Body of pancreas (tissue), 4 donors: ENCODE data around the gene PHRF1. TPM values are rescaled to one million over a fixed set of nuclear protein-coding genes. Genes with fewer than 3 reads are reported as not detected.
A peak's percentile ranks its signal among the peaks of the same experiment; 100 is the strongest.

Source experiments
- ATAC-seq: fragments of 150-250 bp; one replicate; pipeline ENCODE4 v1.9.1; 2016
- DNase-seq, 4 donors: peaks; one replicate each; pipeline ENCODE4 v3.0.0-alpha.2; 2019
- H3K27ac ChIP-seq, 4 donors: fragments of 200-600 bp; sonication (generic); 1 replicate in 3 of 4; 2 replicates in 1 of 4; pipeline versions ENCODE4 v1.5.1 to v1.6.1; 2016 to 2019; ENCODE audit warnings: mild to moderate bottlenecking in 1 of 4, mixed read lengths in 1 of 4, moderate library complexity in 1 of 4
- H3K27me3 ChIP-seq, 2 donors: fragments of 200-600 bp; sonication (generic); one replicate each; pipeline ENCODE4 v1.6.0; 2016; ENCODE audit warnings: mild to moderate bottlenecking in 1 of 2
- H3K36me3 ChIP-seq, 2 donors: fragments of 200-600 bp; sonication (generic); replicated peaks in 1 of 2; 2 replicates each; pipeline ENCODE4 v1.5.1; 2016; ENCODE audit warnings: low read depth in 2 of 2; ENCODE audit not compliant: insufficient read depth in 1 of 2
- H3K4me1 ChIP-seq: fragments of 200-600 bp; sonication (generic); one replicate; pipeline ENCODE4 v1.6.0; 2016
- H3K4me3 ChIP-seq, 2 donors: fragments of 200-600 bp; sonication (generic); 1 replicate in 1 of 2; 2 replicates in 1 of 2; pipeline ENCODE4 v1.5.1; 2016 to 2019
- H3K9me3 ChIP-seq, 3 donors: fragments of 200-600 bp; sonication (generic); 1 replicate in 2 of 3; 2 replicates in 1 of 3; pipeline ENCODE4 v1.5.1; 2016
- CTCF ChIP-seq, 7 experiments: fragments of 450-650 bp in 4 of 7; fragments of 200-600 bp in 3 of 7; sonication (generic) in 3 of 7; IDR thresholded peaks; one replicate each; pipeline ENCODE4 v1.5.1; 2016 to 2019; ENCODE audit warnings: antibody characterized with exemption in 7 of 7
- POLR2A ChIP-seq, 3 donors: fragments of 450-650 bp; IDR thresholded peaks; one replicate each; pipeline ENCODE4 v1.6.1; 2016; ENCODE audit warnings: antibody characterized with exemption in 3 of 3, mild to moderate bottlenecking in 2 of 3
- WGBS, 2 donors: methylation state at CpG; one replicate each; pipeline ENCODE4 v1.1.5; 2017; 5-methylcytosine and 5-hydroxymethylcytosine counted together
- intact Hi-C: fragments of 100-400 bp; cut with DNase I; formaldehyde crosslinking; loops from one replicate; pipeline ENCODE4 v1.15.1; 2023
- total RNA-seq, 2 donors: library from RNA; depleted of rRNA; stranded (reverse); fragments of >200 nt; gene quantifications; one replicate each; pipeline ENCODE4 v1.1.0, GENCODE V29; 2016

The PHRF1 gene
- total RNA-seq, 2 donors from 2014 or later = 18.2 to 34.3 TPM

GRCh38 chr11:551131-551530 is 25.1 kb upstream of the PHRF1 start:
- no peaks in the 10 kb centered on the region for H3K9me3 ChIP-seq
- H3K4me1 ChIP-seq = peaks cover 21% of the 10 kb centered on the region
- intact Hi-C loops = loop anchor here (10.0 kb wide), 1 partner anchor 174 kb away; no protein-coding TSS in a partner anchor
- 84% methylated on average over 5 to 7 of the region's 16 CpGs for WGBS, 2 donors
- no peak overlapping the region for H3K27ac ChIP-seq
- ATAC-seq (no peak), DNase-seq (no peak)
- H3K27me3 ChIP-seq = no peaks in the 10 kb centered on the region
- no peak overlapping the region for H3K4me3 ChIP-seq
- no peaks in the 10 kb centered on the region for H3K36me3 ChIP-seq
- TF ChIP-seq CTCF (IDR thresholded peaks at IDR 0.05) (no peak), POLR2A (IDR thresholded peaks at IDR 0.05) (no peak)

- no peaks in the 10 kb centered on the region for H3K9me3 ChIP-seq
- 82 to 100% methylated on average over 5 to 12 of the region's 12 CpGs for WGBS, 2 donors
- H3K27ac ChIP-seq = no peak overlapping the region
- ATAC-seq (no peak), DNase-seq (no peak)
- peaks cover 21% of the 10 kb centered on the region for H3K4me1 ChIP-seq
- intact Hi-C loops = loop anchor here (10.0 kb wide), 1 partner anchor 173 kb away; no protein-coding TSS in a partner anchor
- no peaks in the 10 kb centered on the region for H3K27me3 ChIP-seq
- no peak overlapping the region for H3K4me3 ChIP-seq
- H3K36me3 ChIP-seq = no peaks in the 10 kb centered on the region
- TF ChIP-seq CTCF (IDR thresholded peaks at IDR 0.05) = no peak
- no peak for TF ChIP-seq POLR2A (IDR thresholded peaks at IDR 0.05)
Measured at GRCh38 chr11:551596-551995, 24.7 kb upstream of the PHRF1 start.

GRCh38 chr11:553083-553987 is 22.9 kb upstream of the PHRF1 start:
- H3K36me3 ChIP-seq = no peaks in the 10 kb centered on the region
- H3K4me1 ChIP-seq = peaks cover 21% of the 10 kb centered on the region
- H3K9me3 ChIP-seq = no peaks in the 10 kb centered on the region
- H3K27ac ChIP-seq = no peak overlapping the region
- 70 to 74% methylated on average over 8 to 25 of the region's 27 CpGs for WGBS, 2 donors
- H3K27me3 ChIP-seq = no peaks in the 10 kb centered on the region
- TF ChIP-seq POLR2A (IDR thresholded peaks at IDR 0.05) (no peak), CTCF (IDR thresholded peaks at IDR 0.05) (no peak)
- no peak for DNase-seq
- intact Hi-C loops = loop anchor here (10.0 kb wide), 1 partner anchor 171 kb away; no protein-coding TSS in a partner anchor
- ATAC-seq = no peak
- no peak overlapping the region for H3K4me3 ChIP-seq

GRCh38 chr11:553988-554340 is 22.3 kb upstream of the PHRF1 start:
- intact Hi-C loops = loop anchor here (10.0 kb wide), 1 partner anchor 171 kb away; no protein-coding TSS in a partner anchor
- no peaks in the 10 kb centered on the region for H3K27me3 ChIP-seq
- H3K4me1 ChIP-seq = peaks cover 26% of the 10 kb centered on the region
- no peaks in the 10 kb centered on the region for H3K9me3 ChIP-seq
- TF ChIP-seq POLR2A (IDR thresholded peaks at IDR 0.05) = no peak
- TF ChIP-seq CTCF (IDR thresholded peaks at IDR 0.05) = no peak
- 30 to 34% methylated on average over 4 to 11 of the region's 11 CpGs for WGBS, 2 donors
- H3K27ac ChIP-seq = no peak overlapping the region
- ATAC-seq (no peak), DNase-seq (peak in 1 of 4 donors; percentile 39)
- H3K36me3 ChIP-seq = no peaks in the 10 kb centered on the region
- no peak overlapping the region for H3K4me3 ChIP-seq
